ENCODE results near the gene HYCC1.
"Not testable (repeated sequence)": the region's sequence is repeated elsewhere in the genome, so short reads cannot be mapped to it uniquely, and the experiment has no call there.

Gene HYCC1

DNA sequence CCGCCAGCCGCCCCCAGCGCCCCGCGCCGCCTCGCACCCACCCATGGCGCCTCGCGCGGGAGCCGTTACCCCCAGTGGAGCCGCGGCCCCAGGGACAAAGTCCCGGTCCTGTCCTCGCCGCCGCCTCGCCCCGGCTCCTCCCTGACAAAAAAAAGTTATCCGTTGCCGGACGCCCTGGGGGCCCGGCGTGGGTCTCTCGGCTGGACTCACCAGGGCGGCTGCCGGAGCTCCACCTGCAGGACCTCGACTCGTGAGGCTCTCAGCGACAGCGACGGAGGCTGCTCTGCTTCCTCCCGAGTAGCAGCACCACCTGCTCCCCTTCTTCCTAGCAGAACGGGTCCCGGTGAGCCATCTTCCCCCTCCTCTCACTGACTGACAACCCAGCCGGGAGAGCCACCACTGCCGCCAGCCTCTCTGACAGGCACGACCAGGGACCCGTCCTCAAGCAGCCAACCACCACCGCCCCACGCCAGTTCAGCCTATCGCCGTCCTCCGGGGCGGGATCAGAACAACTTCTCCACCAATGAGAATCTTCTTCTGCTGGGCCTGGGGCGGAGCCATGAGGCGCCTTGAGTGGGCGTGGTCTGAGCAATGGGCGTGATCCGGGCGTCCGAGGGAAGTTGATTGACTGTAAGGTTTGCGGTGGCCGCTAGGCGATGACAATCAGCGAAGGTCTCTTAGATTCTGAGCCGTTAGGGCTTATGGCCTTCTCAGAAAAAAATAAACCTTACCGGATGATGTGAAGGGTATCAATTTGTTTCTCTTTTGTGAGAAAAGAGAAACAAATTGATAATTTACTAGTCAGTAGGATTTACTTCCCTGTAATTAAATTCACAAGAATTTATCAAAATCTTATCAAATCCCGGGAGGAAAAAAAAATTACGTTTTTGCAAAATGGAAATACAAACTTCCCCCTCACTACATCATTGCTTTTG is at the start of gene HYCC1:
TSS of gene HYCC1 (minus strand) at position 416 of the 935 bp plus-strand sequence. CDS start 23,019 bp downstream, outside the sequence.
- no peaks in the 10 kb centered on the region for H3K27me3 ChIP-seq (replicated peaks; ENCODE audit: control insufficient read depth, insufficient read depth, low read length)
- peaks cover 41% of the 10 kb centered on the region for H3K4me1 ChIP-seq (ENCODE audit: control insufficient read depth, insufficient read depth, low read length)
- DNase-seq (ENCODE audit: low read depth): peak; percentile 100
- peak within 1 kb of the TSS; percentile 90 for H3K4me3 ChIP-seq (ENCODE audit: low read length)
- peak within 1 kb of the TSS; percentile 95 for H3K9ac ChIP-seq (ENCODE audit: low read length)
- no peaks in the 10 kb centered on the region for H3K36me3 ChIP-seq (ENCODE audit: control insufficient read depth, insufficient read depth, low read length, severe bottlenecking)
- H3K9me3 ChIP-seq (ENCODE audit: control insufficient read depth, low read length): no peaks in the 10 kb centered on the region

GRCh38 chr7:23062452-23062851 is 48.5 kb upstream of the HYCC1 start:
- no peak for DNase-seq (ENCODE audit: low read depth)
- no peaks in the 10 kb centered on the region for H3K27me3 ChIP-seq (replicated peaks; ENCODE audit: control insufficient read depth, insufficient read depth, low read length)

DNA sequence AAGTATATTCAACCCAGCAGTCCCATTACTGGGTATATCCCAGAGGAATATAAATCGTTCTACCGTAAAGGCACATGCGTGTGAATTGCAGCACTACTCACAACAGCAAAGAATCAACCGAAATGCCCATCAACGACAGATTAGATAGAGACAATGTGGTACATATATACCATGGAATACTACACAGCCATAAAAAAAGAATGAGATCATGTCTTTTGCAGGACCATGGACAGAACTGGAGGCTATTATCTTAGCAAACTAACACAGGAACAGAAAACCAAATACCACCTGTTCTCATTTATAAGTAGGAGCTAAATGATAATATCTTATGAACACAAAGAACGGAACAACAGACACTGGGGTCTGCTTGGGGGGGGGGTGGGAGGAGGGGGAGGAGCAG is 47.4 kb upstream of the HYCC1 start:
- no peak overlapping the region for H3K9ac ChIP-seq (ENCODE audit: low read length)
- H3K27me3 ChIP-seq (replicated peaks; ENCODE audit: control insufficient read depth, insufficient read depth, low read length): no peaks in the 10 kb centered on the region
- no peaks in the 10 kb centered on the region for H3K36me3 ChIP-seq (ENCODE audit: control insufficient read depth, insufficient read depth, low read length, severe bottlenecking)
- H3K9me3 ChIP-seq (ENCODE audit: control insufficient read depth, low read length): no peaks in the 10 kb centered on the region
- peaks cover 16% of the 10 kb centered on the region for H3K4me1 ChIP-seq (ENCODE audit: control insufficient read depth, insufficient read depth, low read length)
- no peak for DNase-seq (ENCODE audit: low read depth)
- no peak overlapping the region for H3K4me3 ChIP-seq (ENCODE audit: low read length)

More at GRCh38 chr7:23062452-23062851, 48.5 kb upstream of the HYCC1 start:
- H3K4me3 ChIP-seq (ENCODE audit: low read length): no peak overlapping the region
- H3K4me1 ChIP-seq (ENCODE audit: control insufficient read depth, insufficient read depth, low read length): peaks cover 26% of the 10 kb centered on the region
- no peaks in the 10 kb centered on the region for H3K36me3 ChIP-seq (ENCODE audit: control insufficient read depth, insufficient read depth, low read length, severe bottlenecking)
- no peak overlapping the region for H3K9ac ChIP-seq (ENCODE audit: low read length)
- H3K9me3 ChIP-seq (ENCODE audit: control insufficient read depth, low read length): no peaks in the 10 kb centered on the region

DNA sequence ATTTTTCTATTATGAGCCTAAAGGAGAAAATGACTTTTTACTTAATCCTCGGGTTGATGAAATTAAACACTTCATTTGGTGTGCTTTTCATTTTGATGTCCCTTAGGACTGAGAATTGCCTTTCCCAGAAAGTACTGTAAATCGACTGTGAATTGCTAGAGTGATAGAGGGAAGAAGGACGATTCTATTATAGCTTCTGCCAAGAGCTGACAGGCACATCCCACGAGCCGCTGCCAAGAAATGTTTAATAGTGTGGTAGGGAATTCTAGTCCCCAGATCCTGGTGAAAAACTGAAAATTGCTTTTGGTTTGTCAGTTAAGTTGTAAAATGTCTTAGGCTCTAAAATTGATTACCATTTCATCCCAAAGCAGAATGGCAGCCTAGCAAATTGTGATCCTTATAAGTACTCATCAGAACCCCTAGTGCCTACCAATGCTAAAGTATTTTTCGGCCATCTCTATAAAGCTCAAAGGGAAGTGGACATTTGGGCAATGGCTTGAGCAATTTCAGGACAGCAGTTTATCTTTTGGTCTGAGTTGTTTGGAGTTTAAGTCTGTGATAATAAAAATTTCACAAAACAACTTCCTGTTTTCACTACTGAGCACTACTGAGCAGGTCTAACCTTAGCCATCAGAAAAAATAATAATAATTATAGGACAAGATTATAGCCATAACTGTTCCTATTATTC is 44.6 kb upstream of the HYCC1 start:
- no peaks in the 10 kb centered on the region for H3K36me3 ChIP-seq (ENCODE audit: control insufficient read depth, insufficient read depth, low read length, severe bottlenecking)
- peaks cover 11% of the 10 kb centered on the region for H3K4me1 ChIP-seq (ENCODE audit: control insufficient read depth, insufficient read depth, low read length)
- peak overlapping the region; percentile 63 for H3K4me3 ChIP-seq (ENCODE audit: low read length)
- no peak for DNase-seq (ENCODE audit: low read depth)
- peak overlapping the region; percentile 15 for H3K9ac ChIP-seq (ENCODE audit: low read length)
- H3K27me3 ChIP-seq (replicated peaks; ENCODE audit: control insufficient read depth, insufficient read depth, low read length): no peaks in the 10 kb centered on the region
- H3K9me3 ChIP-seq (ENCODE audit: control insufficient read depth, low read length): no peaks in the 10 kb centered on the region

DNA sequence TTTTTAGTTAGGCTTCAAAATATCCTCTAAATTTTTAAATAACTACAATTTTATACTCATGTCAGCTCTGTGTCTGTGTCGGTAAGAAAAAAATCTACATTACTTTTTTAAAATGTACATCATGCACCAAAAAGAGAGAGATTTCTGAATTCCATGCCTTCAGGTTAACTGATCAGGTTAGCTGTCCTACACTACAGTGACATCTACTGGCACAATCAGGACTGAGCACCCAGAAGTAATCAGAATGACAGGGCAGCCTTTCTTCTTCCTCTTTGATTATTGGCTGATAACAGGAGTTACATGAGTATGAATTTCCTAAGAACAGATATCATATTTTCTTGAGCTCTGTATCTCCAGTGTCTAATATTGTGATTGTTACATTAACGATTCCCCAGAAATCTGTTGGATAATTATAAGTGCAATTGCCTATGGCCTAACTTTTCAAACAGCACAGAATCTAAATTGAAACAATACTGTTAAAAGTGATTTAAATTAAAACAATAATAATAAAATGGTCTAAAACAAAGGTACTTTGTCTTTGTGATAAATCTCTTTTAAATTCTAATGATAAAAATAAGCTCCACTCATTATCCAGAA is 41.8 kb upstream of the HYCC1 start:
- DNase-seq (ENCODE audit: low read depth): peak; percentile 87
- Histone ChIP-seq H3K4me3 (ENCODE audit: low read length) (no peak overlapping the region), H3K9ac (ENCODE audit: low read length) (no peak overlapping the region), H3K27me3 (replicated peaks; ENCODE audit: control insufficient read depth, insufficient read depth, low read length) (no peaks in the 10 kb centered on the region), H3K36me3 (ENCODE audit: control insufficient read depth, insufficient read depth, low read length, severe bottlenecking) (no peaks in the 10 kb centered on the region), H3K9me3 (ENCODE audit: control insufficient read depth, low read length) (no peaks in the 10 kb centered on the region), H3K4me1 (ENCODE audit: control insufficient read depth, insufficient read depth, low read length) (peaks cover 11% of the 10 kb centered on the region)

GRCh38 chr7:23051124-23051485 is 37.2 kb upstream of the HYCC1 start:
- H3K4me1 ChIP-seq (ENCODE audit: control insufficient read depth, insufficient read depth, low read length); H3K9ac ChIP-seq (ENCODE audit: low read length); H3K4me3 ChIP-seq (ENCODE audit: low read length); H3K27me3 ChIP-seq (replicated peaks; ENCODE audit: control insufficient read depth, insufficient read depth, low read length); H3K9me3 ChIP-seq (ENCODE audit: control insufficient read depth, low read length); H3K36me3 ChIP-seq (ENCODE audit: control insufficient read depth, insufficient read depth, low read length, severe bottlenecking); DNase-seq (ENCODE audit: low read depth): not testable (repeated sequence)

DNA sequence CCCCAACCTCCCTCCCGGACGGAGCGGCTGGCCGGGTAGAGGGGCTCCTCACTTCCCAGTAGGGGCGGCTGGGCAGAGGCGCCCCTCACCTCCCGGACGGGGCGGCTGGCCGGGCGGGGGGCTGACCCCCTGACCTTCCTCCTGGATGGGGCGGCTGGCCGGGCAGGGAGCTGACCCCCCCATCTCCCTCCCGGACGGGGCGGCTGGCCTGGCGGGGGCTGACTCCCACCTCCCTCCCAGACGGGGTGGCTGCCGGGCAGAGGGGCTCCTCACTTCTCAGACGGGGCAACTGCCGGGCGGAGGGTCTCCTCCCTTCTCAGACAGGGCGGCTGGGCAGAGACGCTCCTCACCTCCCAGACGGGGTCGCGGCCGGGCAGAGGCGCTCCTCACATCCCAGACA is 32.4 kb upstream of the HYCC1 start:
- H3K4me3 ChIP-seq (ENCODE audit: low read length); H3K9me3 ChIP-seq (ENCODE audit: control insufficient read depth, low read length); H3K27me3 ChIP-seq (replicated peaks; ENCODE audit: control insufficient read depth, insufficient read depth, low read length); DNase-seq (ENCODE audit: low read depth); H3K36me3 ChIP-seq (ENCODE audit: control insufficient read depth, insufficient read depth, low read length, severe bottlenecking); H3K9ac ChIP-seq (ENCODE audit: low read length); H3K4me1 ChIP-seq (ENCODE audit: control insufficient read depth, insufficient read depth, low read length): not testable (repeated sequence)

- not testable (repeated sequence) for H3K27me3 ChIP-seq (replicated peaks; ENCODE audit: control insufficient read depth, insufficient read depth, low read length); H3K4me1 ChIP-seq (ENCODE audit: control insufficient read depth, insufficient read depth, low read length); H3K9ac ChIP-seq (ENCODE audit: low read length); H3K9me3 ChIP-seq (ENCODE audit: control insufficient read depth, low read length); H3K36me3 ChIP-seq (ENCODE audit: control insufficient read depth, insufficient read depth, low read length, severe bottlenecking); DNase-seq (ENCODE audit: low read depth); H3K4me3 ChIP-seq (ENCODE audit: low read length)
These were observed 31.2 kb upstream of the HYCC1 start for GRCh38 chr7:23045086-23045485.

DNA sequence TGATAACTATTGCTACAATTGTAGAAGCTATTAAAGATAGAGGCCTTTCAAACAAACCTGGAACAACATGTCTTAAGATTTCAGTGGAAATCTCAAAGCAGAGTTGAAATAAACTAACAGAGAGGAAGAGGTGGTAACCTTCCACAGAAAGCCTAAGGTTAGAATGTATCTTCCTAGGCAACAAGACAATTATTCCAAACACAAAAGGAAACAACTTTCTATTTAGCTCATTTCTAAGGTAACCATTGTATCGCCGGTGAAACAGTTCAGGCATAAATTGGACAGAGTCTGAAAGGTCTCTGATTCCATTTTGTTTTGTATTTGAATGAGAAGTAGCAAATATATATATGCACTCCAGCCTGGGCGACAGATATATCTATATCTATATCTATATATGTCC is 30.7 kb upstream of the HYCC1 start:
- Histone ChIP-seq H3K4me1 (ENCODE audit: control insufficient read depth, insufficient read depth, low read length) (no peaks in the 10 kb centered on the region), H3K27me3 (replicated peaks; ENCODE audit: control insufficient read depth, insufficient read depth, low read length) (no peaks in the 10 kb centered on the region), H3K9ac (ENCODE audit: low read length) (no peak overlapping the region), H3K9me3 (ENCODE audit: control insufficient read depth, low read length) (no peaks in the 10 kb centered on the region), H3K4me3 (ENCODE audit: low read length) (no peak overlapping the region), H3K36me3 (ENCODE audit: control insufficient read depth, insufficient read depth, low read length, severe bottlenecking) (no peaks in the 10 kb centered on the region)
- DNase-seq (ENCODE audit: low read depth): no peak

DNA sequence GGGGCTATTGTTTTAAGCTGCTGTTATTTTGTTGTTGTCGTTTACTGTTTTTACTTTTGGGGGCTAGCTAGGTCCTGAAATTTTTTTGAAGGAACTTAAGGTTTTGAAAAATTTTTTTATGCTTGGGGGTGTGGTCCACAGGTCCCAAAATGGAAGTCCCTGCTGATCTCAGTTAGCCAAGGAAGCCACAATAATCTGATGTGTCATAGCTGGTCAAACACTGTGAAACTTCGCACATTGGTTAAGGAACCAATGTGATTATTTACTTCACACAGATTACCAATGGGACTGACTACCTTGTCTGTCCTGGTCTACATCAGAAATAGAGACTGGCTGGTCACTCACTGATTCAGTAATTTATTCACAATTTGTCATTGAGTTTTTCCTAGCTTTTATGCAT is 29.5 kb upstream of the HYCC1 start:
- no peak for DNase-seq (ENCODE audit: low read depth)

GRCh38 chr7:23039674-23040073 is 25.7 kb upstream of the HYCC1 start:
- not testable (repeated sequence) for DNase-seq (ENCODE audit: low read depth); H3K27me3 ChIP-seq (replicated peaks; ENCODE audit: control insufficient read depth, insufficient read depth, low read length); H3K4me1 ChIP-seq (ENCODE audit: control insufficient read depth, insufficient read depth, low read length); H3K36me3 ChIP-seq (ENCODE audit: control insufficient read depth, insufficient read depth, low read length, severe bottlenecking); H3K4me3 ChIP-seq (ENCODE audit: low read length); H3K9me3 ChIP-seq (ENCODE audit: control insufficient read depth, low read length); H3K9ac ChIP-seq (ENCODE audit: low read length)

More for the DNA sequence above, 29.5 kb upstream of the HYCC1 start:
- no peaks in the 10 kb centered on the region for H3K36me3 ChIP-seq (ENCODE audit: control insufficient read depth, insufficient read depth, low read length, severe bottlenecking)
- H3K9ac ChIP-seq (ENCODE audit: low read length): no peak overlapping the region
- H3K27me3 ChIP-seq (replicated peaks; ENCODE audit: control insufficient read depth, insufficient read depth, low read length): no peaks in the 10 kb centered on the region
- no peaks in the 10 kb centered on the region for H3K4me1 ChIP-seq (ENCODE audit: control insufficient read depth, insufficient read depth, low read length)
- H3K9me3 ChIP-seq (ENCODE audit: control insufficient read depth, low read length): no peaks in the 10 kb centered on the region
- no peak overlapping the region for H3K4me3 ChIP-seq (ENCODE audit: low read length)
